GM12878 (cell line): Measurements from ENCODE around the gene SNRPA. TPM values are rescaled to one million over a fixed set of nuclear protein-coding genes. Genes with fewer than 3 reads are reported as not detected.

ENCODE experiments used
- ATF3 ChIP-seq: IDR thresholded peaks from 2 replicates; pipeline ENCODE4 v1.6.1; 2011; ENCODE audit warnings: low read depth, mild to moderate bottlenecking, low read length, moderate library complexity, borderline replicate concordance; ENCODE audit errors: extremely low read depth
- BHLHE40 ChIP-seq, 2 experiments: fragments of 450-650 bp in 1 of 2; IDR thresholded peaks; 2 replicates each; pipeline ENCODE4 v1.6.1; 2011 to 2017; ENCODE audit warnings: low read depth in 2 of 2, borderline replicate concordance in 1 of 2, improper control_type of control experiment in 1 of 2, low read length in 1 of 2, mild to moderate bottlenecking in 1 of 2
- CBFB ChIP-seq: IDR thresholded peaks from 2 replicates; pipeline ENCODE4 v1.6.1; 2016; ENCODE audit warnings: antibody characterized with exemption, low read depth
- CREM ChIP-seq: IDR thresholded peaks from 2 replicates; pipeline ENCODE4 v1.6.1; 2014; ENCODE audit warnings: antibody characterized with exemption, low read depth
- CTCF ChIP-seq, 3 experiments: IDR thresholded peaks in 2 of 3; conservative IDR thresholded peaks in 1 of 3; 2 replicates each; pipeline ENCODE4 v1.5.1; 2011; ENCODE audit warnings: low read depth in 3 of 3, low read length in 3 of 3, mild to moderate bottlenecking in 3 of 3, control low read depth in 2 of 3, moderate library complexity in 2 of 3, inconsistent platforms in 1 of 3, mixed read lengths in 1 of 3; ENCODE audit not compliant: control insufficient read depth in 2 of 3, insufficient read depth in 1 of 3; ENCODE audit errors: extremely low read depth in 1 of 3
- E4F1 ChIP-seq: fragments of 450-650 bp; IDR thresholded peaks from 2 replicates; pipeline ENCODE4 v1.6.1; 2018; ENCODE audit warnings: borderline replicate concordance, mild to moderate bottlenecking; ENCODE audit not compliant: partially characterized antibody
- EP300 ChIP-seq, 2 experiments: fragments of 150-350 bp in 1 of 2; IDR thresholded peaks; 2 replicates each; pipeline ENCODE4 v1.6.1; 2011 to 2012; ENCODE audit warnings: low read depth in 2 of 2, low read length in 2 of 2, borderline replicate concordance in 1 of 2, improper control_type of control experiment in 1 of 2, inconsistent platforms in 1 of 2; ENCODE audit not compliant: control insufficient read depth in 1 of 2
- ESRRA ChIP-seq: IDR thresholded peaks from 2 replicates; pipeline ENCODE4 v1.6.1; 2012; ENCODE audit warnings: mild to moderate bottlenecking, low read length, improper control_type of control experiment
- EZH2 ChIP-seq: IDR thresholded peaks from 2 replicates; pipeline ENCODE4 v1.6.1; 2012; ENCODE audit warnings: low read depth, mild to moderate bottlenecking, control low read depth, inconsistent platforms, low read length, borderline replicate concordance; ENCODE audit not compliant: control insufficient read depth
- MYB ChIP-seq: fragments of 150-350 bp; IDR thresholded peaks from 2 replicates; pipeline ENCODE4 v1.6.1; 2014; ENCODE audit warnings: mild to moderate bottlenecking, low read depth, low read length, borderline replicate concordance
- NKRF ChIP-seq: fragments of 450-650 bp; conservative IDR thresholded peaks from 2 replicates; pipeline ENCODE4 v1.6.1; 2017; ENCODE audit warnings: mild to moderate bottlenecking, moderate library complexity
- POU2F2 ChIP-seq: IDR thresholded peaks from 3 replicates; pipeline ENCODE4 v1.6.1; 2011; ENCODE audit warnings: low read depth, mild to moderate bottlenecking, low read length, borderline replicate concordance
- RELB ChIP-seq: fragments of 450-650 bp; IDR thresholded peaks from 2 replicates; pipeline ENCODE4 v1.6.1; 2017; ENCODE audit warnings: low read depth, mild to moderate bottlenecking, moderate library complexity
- SP1 ChIP-seq: IDR thresholded peaks from one replicate; pipeline ENCODE4 v1.6.1; 2011; ENCODE audit warnings: low read depth, low read length
- polyA plus RNA-seq, 11 experiments: library from polyadenylated mRNA; depleted of rRNA in 4 of 11; unstranded in 6 of 11; stranded (reverse) in 5 of 11; fragments of >200 nt; fragmentation: Nextera tagmentation in 4 of 11; fragmentation: Illumina TruSeq in 1 of 11; extraction: Ambion mirVana in 4 of 11; extraction: Trizol in 1 of 11; gene quantifications; 1 replicate in 1 of 11; 2 replicates in 10 of 11; pipeline versions ENCODE4 v1.2.1 to v1.2.3, GENCODE V29; 2011 to 2016; ENCODE audit warnings: inconsistent platforms in 2 of 11, missing spikeins in 2 of 11, low read depth in 1 of 11
- total RNA-seq, 4 experiments: library from RNA; depleted of rRNA in 3 of 4; stranded (reverse); fragments of >200 nt in 3 of 4; fragmentation: Illumina TruSeq in 1 of 4; extraction: Trizol in 1 of 4; gene quantifications; 2 replicates each; pipeline versions ENCODE4 v1.2.1 to v1.2.3, GENCODE V29; 2013 to 2021

The SNRPA gene
- total and polyA plus RNA-seq, 10 of the 15 experiments (the other 5 are each of a cell fraction or from before 2014, with no cell fraction given) = 14.8 to 299 (median 202) TPM

GRCh38 chr19:40750874-40751537 is at the start of gene SNRPA (continued):
- TF ChIP-seq POU2F2 (peak; percentile 67; the same call in 2 of the 3 replicates), EZH2 (no peak), ATF3 (no peak), MYB (no peak), E4F1 (peak; percentile 27), CREM (peak; percentile 42; the same call in 1 of the 2 replicates), SP1 (peak; percentile 12), RELB (peak; percentile 4; the same call in 1 of the 2 replicates), BHLHE40 (IDR thresholded peaks at IDR 0.05; ENCODE audit: borderline replicate concordance in 1 of 2, low read depth in 2 of 2, low read length in 1 of 2) (peak; percentile 71 to 78; a peak in 3 of 4 replicates), EP300 (IDR thresholded peaks at IDR 0.05; ENCODE audit: borderline replicate concordance in 1 of 2, control insufficient read depth in 1 of 2, low read depth in 2 of 2, low read length in 2 of 2) (0 out of 4 replicates have a peak, but pooled peaks of 1 of the 2 experiments have one; percentile 14), ESRRA (peak; percentile 56; the same call in 1 of the 2 replicates), CBFB (peak; percentile 91), NKRF (peak; percentile 89), CTCF (IDR thresholded peaks at IDR 0.05 in 2 of 3, conservative IDR thresholded peaks at IDR 0.05 in 1 of 3; ENCODE audit: control insufficient read depth in 2 of 3, extremely low read depth in 1 of 3, insufficient read depth in 1 of 3, low read depth in 3 of 3, low read length in 3 of 3) (no peak)
- TF ChIP-seq, all 136 proteins: peak for 45
